Skeletal muscle tissue (tissue), 4 donors: ENCODE data around the gene AUTS2. TPM values are rescaled to one million over a fixed set of nuclear protein-coding genes. Genes with fewer than 3 reads are reported as not detected.

Source experiments
- H3K27ac ChIP-seq: one replicate; pipeline ENCODE4 v1.7.0; 2013; ENCODE audit warnings: mild to moderate bottlenecking, low read depth, low read length, inconsistent platforms
- H3K27me3 ChIP-seq, 3 donors: one replicate each; pipeline ENCODE4 v1.7.0; 2013; ENCODE audit warnings: low read length in 3 of 3; ENCODE audit not compliant: control insufficient read depth in 3 of 3, insufficient read depth in 3 of 3
- H3K36me3 ChIP-seq, 3 donors: one replicate each; pipeline ENCODE4 v1.7.0; 2013; ENCODE audit warnings: low read length in 3 of 3; ENCODE audit not compliant: control insufficient read depth in 3 of 3, insufficient read depth in 3 of 3
- H3K4me1 ChIP-seq, 3 donors: one replicate each; pipeline ENCODE4 v1.7.0; 2013; ENCODE audit warnings: low read length in 3 of 3, mild to moderate bottlenecking in 3 of 3; ENCODE audit not compliant: control insufficient read depth in 3 of 3, insufficient read depth in 3 of 3
- H3K4me3 ChIP-seq, 3 donors: one replicate each; pipeline ENCODE4 v1.7.0; 2013; ENCODE audit warnings: low read length in 3 of 3
- H3K9ac ChIP-seq, 3 donors: one replicate each; pipeline ENCODE4 v1.7.0; 2013; ENCODE audit warnings: low read length in 3 of 3, mild to moderate bottlenecking in 3 of 3, moderate library complexity in 2 of 3, low read depth in 1 of 3
- H3K9me3 ChIP-seq, 3 donors: one replicate each; pipeline ENCODE4 v1.7.0; 2013; ENCODE audit warnings: low read length in 3 of 3; ENCODE audit not compliant: control insufficient read depth in 3 of 3
- total RNA-seq: library from RNA; depleted of rRNA; stranded (reverse); fragments of >200 nt; gene quantifications from one replicate; pipeline ENCODE4 v1.2.3, GENCODE V29; 2014
- donor health status: Osteomylitis.

AUTS2 gene
- total RNA-seq, 1 donor from 2014 or later = 43.3 TPM

- H3K9ac ChIP-seq = no peak overlapping the region
- H3K27ac ChIP-seq = no peak overlapping the region
- H3K4me3 ChIP-seq = peak overlapping the region in 2 of 3 donors; percentile 27 to 48
These were observed 557.8 kb downstream of the AUTS2 start for GRCh38 chr7:70156057-70156456.

GRCh38 chr7:70159121-70159520 lies 560.8 kb downstream of the AUTS2 start:
- Histone ChIP-seq H3K4me1 (peaks cover 4 to 11% (median 10%) of the 10 kb centered on the region in 3 donors), H3K9me3 (no peaks in the 10 kb centered on the region), H3K27ac (no peak overlapping the region)

More at GRCh38 chr7:70156057-70156456, 557.8 kb downstream of the AUTS2 start:
- Histone ChIP-seq H3K27me3 (no peaks in the 10 kb centered on the region), H3K9me3 (peaks cover 0 to 2% (median 0%) of the 10 kb centered on the region in 3 donors), H3K36me3 (no peaks in the 10 kb centered on the region), H3K4me1 (peaks cover 4 to 16% (median 11%) of the 10 kb centered on the region in 3 donors)

GRCh38 chr7:70165477-70166170 lies 567.3 kb downstream of the AUTS2 start:
- no peak overlapping the region for H3K9ac ChIP-seq

More at GRCh38 chr7:70159121-70159520, 560.8 kb downstream of the AUTS2 start:
- no peaks in the 10 kb centered on the region for H3K36me3 ChIP-seq
- H3K4me3 ChIP-seq = no peak overlapping the region
- no peak overlapping the region for H3K9ac ChIP-seq
- H3K27me3 ChIP-seq = no peaks in the 10 kb centered on the region

GRCh38 chr7:70171369-70171920 lies 573.2 kb downstream of the AUTS2 start:
- H3K9me3 ChIP-seq = no peaks in the 10 kb centered on the region
- H3K4me3 ChIP-seq = no peak overlapping the region
- H3K36me3 ChIP-seq = no peaks in the 10 kb centered on the region
- no peaks in the 10 kb centered on the region for H3K27me3 ChIP-seq
- H3K27ac ChIP-seq = no peak overlapping the region
- no peaks in the 10 kb centered on the region for H3K4me1 ChIP-seq
- no peak overlapping the region for H3K9ac ChIP-seq

More at GRCh38 chr7:70165477-70166170, 567.3 kb downstream of the AUTS2 start:
- Histone ChIP-seq H3K36me3 (no peaks in the 10 kb centered on the region), H3K4me1 (no peaks in the 10 kb centered on the region), H3K27ac (no peak overlapping the region), H3K27me3 (no peaks in the 10 kb centered on the region), H3K9me3 (no peaks in the 10 kb centered on the region), H3K4me3 (no peak overlapping the region)

- Histone ChIP-seq H3K36me3 (no peaks in the 10 kb centered on the region), H3K4me3 (no peak overlapping the region), H3K27me3 (peaks cover 0 to 3% (median 0%) of the 10 kb centered on the region in 3 donors), H3K9ac (no peak overlapping the region), H3K27ac (no peak overlapping the region), H3K9me3 (no peaks in the 10 kb centered on the region), H3K4me1 (no peaks in the 10 kb centered on the region)
These were observed 578.9 kb downstream of the AUTS2 start for GRCh38 chr7:70177166-70177565.

- no peaks in the 10 kb centered on the region for H3K4me1 ChIP-seq
- H3K36me3 ChIP-seq = no peaks in the 10 kb centered on the region
- H3K9ac ChIP-seq = no peak overlapping the region
- no peaks in the 10 kb centered on the region for H3K9me3 ChIP-seq
- H3K27ac ChIP-seq = no peak overlapping the region
- H3K27me3 ChIP-seq = peaks cover 0 to 3% (median 0%) of the 10 kb centered on the region in 3 donors
- no peak overlapping the region for H3K4me3 ChIP-seq
These were observed 579.9 kb downstream of the AUTS2 start for GRCh38 chr7:70178211-70178610.

- Histone ChIP-seq H3K4me1 (no peaks in the 10 kb centered on the region), H3K27ac (no peak overlapping the region), H3K9ac (no peak overlapping the region), H3K9me3 (no peaks in the 10 kb centered on the region), H3K36me3 (no peaks in the 10 kb centered on the region), H3K4me3 (no peak overlapping the region), H3K27me3 (peaks cover 0 to 3% (median 0%) of the 10 kb centered on the region in 3 donors)
These were observed 580.5 kb downstream of the AUTS2 start for GRCh38 chr7:70178787-70179186.

GRCh38 chr7:70182521-70182920 lies 584.2 kb downstream of the AUTS2 start:
- Histone ChIP-seq H3K36me3 (no peaks in the 10 kb centered on the region), H3K27ac (no peak overlapping the region), H3K9me3 (no peaks in the 10 kb centered on the region), H3K9ac (no peak overlapping the region), H3K27me3 (peaks cover 0 to 3% (median 0%) of the 10 kb centered on the region in 3 donors), H3K4me3 (no peak overlapping the region), H3K4me1 (no peaks in the 10 kb centered on the region)

GRCh38 chr7:70183278-70183677 lies 585.0 kb downstream of the AUTS2 start:
- no peaks in the 10 kb centered on the region for H3K36me3 ChIP-seq
- no peak overlapping the region for H3K27ac ChIP-seq
- no peaks in the 10 kb centered on the region for H3K4me1 ChIP-seq

GRCh38 chr7:70188901-70189650 lies 590.8 kb downstream of the AUTS2 start:
- no peaks in the 10 kb centered on the region for H3K4me1 ChIP-seq

More at GRCh38 chr7:70183278-70183677, 585.0 kb downstream of the AUTS2 start:
- Histone ChIP-seq H3K27me3 (peaks cover 0 to 3% (median 0%) of the 10 kb centered on the region in 3 donors), H3K9ac (no peak overlapping the region), H3K9me3 (no peaks in the 10 kb centered on the region), H3K4me3 (no peak overlapping the region)

More at GRCh38 chr7:70188901-70189650, 590.8 kb downstream of the AUTS2 start:
- Histone ChIP-seq H3K9ac (no peak overlapping the region), H3K27ac (no peak overlapping the region), H3K9me3 (peaks cover 0 to 3% (median 2%) of the 10 kb centered on the region in 3 donors), H3K4me3 (no peak overlapping the region), H3K27me3 (no peaks in the 10 kb centered on the region), H3K36me3 (no peaks in the 10 kb centered on the region)
